Tibial artery (tissue), 4 donors: Measurements from ENCODE around the gene KCNS1.

Experiments used
- DNase-seq, 2 donors: peaks; one replicate each; pipeline ENCODE4 v3.0.0-alpha.2; 2019
- H3K27ac ChIP-seq, 2 donors: fragments of 200-600 bp; sonication (generic) in 1 of 2; 1 replicate in 1 of 2; 2 replicates in 1 of 2; pipeline ENCODE4 v1.5.1; 2018 to 2019; ENCODE audit warnings: mild to moderate bottlenecking in 1 of 2
- H3K27me3 ChIP-seq, 2 donors: fragments of 200-600 bp; sonication (generic) in 1 of 2; one replicate each; pipeline versions ENCODE4 v1.5.1 to v1.6.0; 2016 to 2019
- H3K36me3 ChIP-seq, 3 donors: fragments of 200-600 bp; sonication (generic) in 2 of 3; one replicate each; pipeline ENCODE4 v1.5.1; 2016 to 2019; ENCODE audit warnings: mild to moderate bottlenecking in 2 of 3
- H3K4me1 ChIP-seq, 4 donors: fragments of 200-600 bp; sonication (generic) in 2 of 4; 1 replicate in 3 of 4; 2 replicates in 1 of 4; pipeline ENCODE4 v1.5.1; 2016 to 2019
- H3K4me3 ChIP-seq, 2 donors: fragments of 200-600 bp; sonication (generic) in 1 of 2; 1 replicate in 1 of 2; 2 replicates in 1 of 2; pipeline ENCODE4 v1.5.1; 2018 to 2019; ENCODE audit warnings: mild to moderate bottlenecking in 2 of 2
- H3K9me3 ChIP-seq, 3 donors: fragments of 200-600 bp; sonication (generic) in 1 of 3; one replicate each; pipeline ENCODE4 v1.5.1; 2016 to 2019
- intact Hi-C: fragments of 100-400 bp; cut with DNase I; formaldehyde crosslinking; loops from one replicate; pipeline ENCODE4 v1.15.0; 2023; ENCODE audit warnings: low total_unique reads
- TF ChIP-seq, protein P1 (sequence below), 2 experiments: fragments of 200-600 bp in 1 of 2; fragments of 450-650 bp in 1 of 2; IDR thresholded peaks; one replicate each; pipeline ENCODE4 v1.5.1; 2017 to 2019; ENCODE audit warnings: antibody characterized with exemption in 2 of 2, mild to moderate bottlenecking in 1 of 2, moderate library complexity in 1 of 2

The KCNS1 gene

DNA sequence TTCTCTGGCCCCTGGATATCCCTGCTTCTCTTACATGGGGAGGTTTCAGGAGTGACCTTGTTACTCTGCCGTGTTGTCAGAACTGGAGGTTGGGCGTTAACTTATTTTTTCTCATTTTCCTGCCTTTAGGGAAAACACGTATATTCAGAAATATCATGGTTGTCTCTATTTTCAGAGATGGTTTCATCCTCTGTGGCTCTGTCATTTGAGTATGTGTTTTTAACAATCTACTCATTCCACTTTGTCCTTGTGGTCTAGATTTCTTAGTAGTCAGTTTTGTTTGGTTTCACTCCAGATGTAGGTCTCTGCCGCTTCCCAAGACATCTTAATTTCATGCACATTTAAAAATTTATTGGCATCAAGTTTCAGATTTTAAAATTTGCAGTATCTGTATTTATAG is 45.9 kb downstream of the KCNS1 start:
- intact Hi-C loops: no loop called here
- Histone ChIP-seq H3K27ac (no peak overlapping the region), H3K36me3 (peaks cover 0 to 9% (median 3%) of the 10 kb centered on the region in 3 donors), H3K9me3 (no peaks in the 10 kb centered on the region), H3K4me1 (peaks cover 0 to 21% (median 14%) of the 10 kb centered on the region in 4 donors), H3K4me3 (no peak overlapping the region), H3K27me3 (no peaks in the 10 kb centered on the region)
- no peak for DNase-seq
- TF ChIP-seq, protein P1, sequence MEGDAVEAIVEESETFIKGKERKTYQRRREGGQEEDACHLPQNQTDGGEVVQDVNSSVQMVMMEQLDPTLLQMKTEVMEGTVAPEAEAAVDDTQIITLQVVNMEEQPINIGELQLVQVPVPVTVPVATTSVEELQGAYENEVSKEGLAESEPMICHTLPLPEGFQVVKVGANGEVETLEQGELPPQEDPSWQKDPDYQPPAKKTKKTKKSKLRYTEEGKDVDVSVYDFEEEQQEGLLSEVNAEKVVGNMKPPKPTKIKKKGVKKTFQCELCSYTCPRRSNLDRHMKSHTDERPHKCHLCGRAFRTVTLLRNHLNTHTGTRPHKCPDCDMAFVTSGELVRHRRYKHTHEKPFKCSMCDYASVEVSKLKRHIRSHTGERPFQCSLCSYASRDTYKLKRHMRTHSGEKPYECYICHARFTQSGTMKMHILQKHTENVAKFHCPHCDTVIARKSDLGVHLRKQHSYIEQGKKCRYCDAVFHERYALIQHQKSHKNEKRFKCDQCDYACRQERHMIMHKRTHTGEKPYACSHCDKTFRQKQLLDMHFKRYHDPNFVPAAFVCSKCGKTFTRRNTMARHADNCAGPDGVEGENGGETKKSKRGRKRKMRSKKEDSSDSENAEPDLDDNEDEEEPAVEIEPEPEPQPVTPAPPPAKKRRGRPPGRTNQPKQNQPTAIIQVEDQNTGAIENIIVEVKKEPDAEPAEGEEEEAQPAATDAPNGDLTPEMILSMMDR (IDR thresholded peaks at IDR 0.05): no peak

- Histone ChIP-seq H3K36me3 (peaks cover 0 to 9% (median 3%) of the 10 kb centered on the region in 3 donors), H3K4me3 (no peak overlapping the region), H3K9me3 (no peaks in the 10 kb centered on the region), H3K27ac (peak overlapping the region; percentile 1 to 38), H3K4me1 (peaks cover 0 to 21% (median 15%) of the 10 kb centered on the region in 4 donors), H3K27me3 (no peaks in the 10 kb centered on the region)
- intact Hi-C loops: no loop called here
- TF ChIP-seq, protein P1 (IDR thresholded peaks at IDR 0.05): no peak
- no peak for DNase-seq
Measured at GRCh38 chr20:45053430-45054351, 47.2 kb downstream of the KCNS1 start.

DNA sequence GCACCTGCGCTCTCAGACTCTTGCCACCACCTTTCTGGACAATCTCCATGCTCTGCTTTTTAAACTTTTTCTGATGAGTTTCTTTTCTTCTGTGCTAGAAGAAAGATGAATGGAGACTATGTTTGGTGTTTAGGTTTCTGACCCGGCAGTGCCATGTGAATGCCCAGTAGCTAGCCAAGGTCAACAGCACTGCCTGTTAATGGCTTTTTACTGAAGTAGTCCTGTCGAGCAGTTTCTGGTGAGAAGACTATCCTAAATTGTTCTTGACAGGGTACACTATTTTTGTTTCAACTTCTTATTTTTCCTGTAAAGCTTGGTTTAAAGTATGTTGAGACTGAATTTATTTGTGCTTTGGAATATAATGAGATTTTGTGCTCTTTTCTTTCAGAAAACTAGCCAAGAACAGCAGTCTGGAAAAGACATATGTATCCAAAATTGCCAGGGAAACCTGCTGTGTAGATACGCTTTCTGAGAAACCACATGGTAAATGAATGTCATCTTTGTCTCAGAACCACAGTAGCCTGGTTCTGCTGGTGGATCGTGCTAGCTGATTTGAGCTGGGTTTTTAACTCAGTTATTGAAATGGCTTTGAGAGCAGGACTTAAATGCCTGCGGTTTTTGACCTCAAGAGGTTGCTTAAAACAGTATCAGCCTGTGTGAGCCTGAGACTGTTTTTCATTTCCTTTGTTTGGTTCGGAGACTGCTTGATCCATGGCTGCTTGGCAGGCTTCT is 48.1 kb downstream of the KCNS1 start:
- Histone ChIP-seq H3K4me3 (no peak overlapping the region), H3K27ac (peak overlapping the region; percentile 1 to 38), H3K27me3 (no peaks in the 10 kb centered on the region), H3K4me1 (peaks cover 0 to 21% (median 15%) of the 10 kb centered on the region in 4 donors), H3K36me3 (peaks cover 0 to 9% (median 3%) of the 10 kb centered on the region in 3 donors), H3K9me3 (no peaks in the 10 kb centered on the region)
- no peak for DNase-seq
- TF ChIP-seq, protein P1 (IDR thresholded peaks at IDR 0.05): no peak
- intact Hi-C loops: no loop called here

DNA sequence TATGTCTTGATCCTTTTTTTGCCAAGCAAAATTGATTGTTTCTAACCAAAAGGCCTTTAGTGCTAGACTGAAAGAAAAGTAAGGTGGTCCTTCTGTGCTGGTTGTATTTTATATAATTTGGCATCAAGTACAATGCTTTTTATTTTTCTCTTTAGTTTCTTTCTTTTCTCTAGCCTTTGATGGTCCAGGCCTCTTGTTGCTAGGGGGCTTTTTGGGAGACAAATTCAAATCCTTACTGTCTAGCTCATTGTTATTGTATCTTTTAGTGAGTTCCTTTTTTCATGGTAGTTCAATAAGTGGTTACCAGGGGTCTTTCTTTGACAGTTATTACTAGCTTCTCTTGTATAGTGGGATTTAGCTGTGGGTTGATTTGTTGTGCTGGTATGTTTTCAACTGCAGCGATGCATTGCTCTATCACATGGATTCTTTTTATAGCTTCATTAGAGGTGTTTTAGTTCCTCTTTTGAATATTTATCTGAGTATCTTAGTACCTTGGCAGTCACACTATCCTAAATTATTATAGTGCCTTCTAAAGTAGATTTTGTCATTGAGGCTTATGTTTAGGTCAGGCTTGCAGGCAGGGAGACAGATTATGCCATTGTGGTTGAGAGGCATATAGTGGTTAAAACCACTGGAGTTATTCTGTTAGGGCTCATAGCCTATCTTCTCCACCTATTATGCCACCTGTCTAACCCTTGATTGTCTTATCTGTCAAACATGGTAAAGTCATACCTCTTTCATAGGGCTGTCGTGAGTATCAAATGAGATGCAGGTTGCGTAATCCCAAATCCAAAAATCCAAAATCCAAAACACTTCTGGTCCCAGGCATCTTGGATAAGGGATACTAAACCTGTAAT is 49.5 kb downstream of the KCNS1 start:
- TF ChIP-seq, protein P1 (IDR thresholded peaks at IDR 0.05): no peak
- Histone ChIP-seq H3K27ac (no peak overlapping the region), H3K9me3 (no peaks in the 10 kb centered on the region), H3K27me3 (no peaks in the 10 kb centered on the region), H3K36me3 (no peaks in the 10 kb centered on the region), H3K4me3 (no peak overlapping the region), H3K4me1 (peaks cover 0 to 21% (median 15%) of the 10 kb centered on the region in 4 donors)
- DNase-seq: no peak
- intact Hi-C loops: no loop called here

DNA sequence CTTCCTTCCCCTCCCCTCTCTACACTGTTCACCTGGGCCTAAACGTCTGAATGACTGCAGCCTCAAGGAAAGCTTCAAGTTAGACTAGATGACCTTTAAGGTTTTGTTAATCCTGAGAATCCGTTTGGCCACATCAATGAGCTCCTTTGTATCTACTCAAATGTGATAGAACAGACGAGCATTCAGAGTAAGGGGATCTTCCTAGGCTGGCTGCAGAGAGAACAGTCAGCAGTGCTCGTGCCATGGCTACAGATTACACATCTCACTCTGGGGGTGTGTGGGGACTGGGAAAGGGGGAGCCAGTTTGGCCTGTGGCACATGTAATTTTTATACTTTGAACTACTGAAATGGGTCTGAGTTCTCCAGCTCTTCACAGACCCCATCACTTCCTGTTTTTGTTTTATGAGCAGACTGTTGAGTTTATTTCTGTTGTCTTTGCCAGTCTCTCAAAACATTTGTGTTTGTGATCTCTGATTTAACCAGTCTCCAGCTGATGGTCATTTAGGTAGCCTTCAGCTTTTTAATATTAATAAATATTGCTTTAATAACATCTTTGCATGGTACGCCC is 50.9 kb downstream of the KCNS1 start:
- TF ChIP-seq, protein P1 (IDR thresholded peaks at IDR 0.05): no peak
- intact Hi-C loops: loop anchor here (5.0 to 10.0 kb wide), 2 partner anchors 42 to 245 kb away; no protein-coding TSS in a partner anchor
- H3K27ac ChIP-seq: no peak overlapping the region

More for the DNA sequence above, 50.9 kb downstream of the KCNS1 start:
- Histone ChIP-seq H3K4me1 (peaks cover 0 to 21% (median 15%) of the 10 kb centered on the region in 4 donors), H3K9me3 (no peaks in the 10 kb centered on the region), H3K27me3 (no peaks in the 10 kb centered on the region), H3K36me3 (no peaks in the 10 kb centered on the region), H3K4me3 (no peak overlapping the region)
- no peak for DNase-seq
